CD4-positive, alpha-beta T cell treated with Interleukin-10 for 1 hour (primary cell): ENCODE measurements around the gene TAF9B.
"Not testable (repeated sequence)": the region's sequence is repeated elsewhere in the genome, so short reads cannot be mapped to it uniquely, and the experiment has no call there.

Source experiments
- DNase-seq: peaks from one replicate; pipeline ENCODE4 v3.0.0-alpha.2; 2020

TAF9B gene

GRCh38 chrX:78116365-78116764 lies 23.1 kb downstream of the TAF9B start:
- DNase-seq = no peak

GRCh38 chrX:78111140-78111931 lies 28.1 kb downstream of the TAF9B start:
- DNase-seq = no peak

GRCh38 chrX:78109458-78109857 lies 30.0 kb downstream of the TAF9B start:
- DNase-seq = no peak

- DNase-seq = no peak
Measured at GRCh38 chrX:78106651-78106986, 32.8 kb downstream of the TAF9B start.

GRCh38 chrX:78105944-78106650 lies 33.4 kb downstream of the TAF9B start:
- peak; percentile 58 for DNase-seq

- peak; percentile 59 for DNase-seq
Measured at GRCh38 chrX:78104447-78105176, 34.8 kb downstream of the TAF9B start.

- DNase-seq = peak; percentile 96
Measured at GRCh38 chrX:78103623-78104446, 35.6 kb downstream of the TAF9B start, which contains the start of gene PGK1. Gene PGK1, plus strand, starts transcription at chrX:78104248. Its CDS starts 93 bp downstream, at chrX:78104341.

- no peak for DNase-seq
Measured at GRCh38 chrX:78103001-78103622, 36.3 kb downstream of the TAF9B start.

- DNase-seq = no peak
Measured at GRCh38 chrX:78102091-78102490, 37.4 kb downstream of the TAF9B start.

- DNase-seq = no peak
Measured at GRCh38 chrX:78098108-78098507, 41.3 kb downstream of the TAF9B start.

GRCh38 chrX:78092296-78092695 lies 47.2 kb downstream of the TAF9B start:
- DNase-seq = no peak

GRCh38 chrX:78081413-78081812 lies 58.0 kb downstream of the TAF9B start:
- not testable (repeated sequence) for DNase-seq
